MCF 10A (cell line): ENCODE measurements around the gene ICE2. TPM values are rescaled to one million over a fixed set of nuclear protein-coding genes. Genes with fewer than 3 reads are reported as not detected.

ENCODE experiments used
- BruUV-seq: library from RNA; stranded (reverse); fragments of 400-500 nt; replicated peaks from 2 replicates; lab custom pipeline; 2021; lab: Mats Ljungman, UMichigan
- CTCF ChIA-PET: fragments of 300-600 bp; sonication (Branson Sonifier 250); formaldehyde crosslinking; extraction: SDS; loops from one replicate; lab custom pipeline; 2021; ENCODE audit warnings: antibody characterized with exemption, inconsistent platforms; lab: Yijun Ruan, JAX
- POLR2A ChIA-PET: fragments of 300-600, 350-650 bp; sonication (Branson Sonifier 250); formaldehyde crosslinking; extraction: SDS; loops from one replicate; lab custom pipeline; 2020; ENCODE audit warnings: antibody characterized with exemption, inconsistent platforms; lab: Yijun Ruan, JAX
- DNase-seq: peaks from one replicate; pipeline ENCODE4 v3.0.0-alpha.2; 2018; ENCODE audit not compliant: unreplicated experiment
- H3K27ac Mint-ChIP-seq: one replicate; pipeline ENCODE4 v1.8.0; 2022; ENCODE audit warnings: mild to moderate bottlenecking, low read depth, mixed read lengths; ENCODE audit not compliant: unreplicated experiment
- H3K27me3 Mint-ChIP-seq: one replicate; pipeline ENCODE4 v1.8.0; 2022; ENCODE audit warnings: mixed read lengths; ENCODE audit not compliant: insufficient read depth, unreplicated experiment
- H3K36me3 Mint-ChIP-seq: one replicate; pipeline ENCODE4 v1.8.0; 2022; ENCODE audit warnings: mild to moderate bottlenecking, moderate library complexity, mixed read lengths; ENCODE audit not compliant: insufficient read depth, unreplicated experiment
- H3K4me1 Mint-ChIP-seq: one replicate; pipeline ENCODE4 v1.8.0; 2022; ENCODE audit warnings: mixed read lengths; ENCODE audit not compliant: insufficient read depth, unreplicated experiment
- H3K4me3 Mint-ChIP-seq: one replicate; pipeline ENCODE4 v1.8.0; 2022; ENCODE audit warnings: mild to moderate bottlenecking, moderate library complexity, mixed read lengths; ENCODE audit not compliant: unreplicated experiment
- H3K9me3 Mint-ChIP-seq: one replicate; pipeline ENCODE4 v1.8.0; 2022; ENCODE audit warnings: mixed read lengths; ENCODE audit not compliant: unreplicated experiment
- CTCF ChIP-seq: fragments of 200-600 bp; IDR thresholded peaks from one replicate; pipeline ENCODE4 v1.8.0; 2022; ENCODE audit warnings: antibody characterized with exemption, mild to moderate bottlenecking; ENCODE audit not compliant: unreplicated experiment
- intact Hi-C: fragments of 100-400 bp; cut with micrococcal nuclease; formaldehyde crosslinking; loops from 2 replicates; pipeline ENCODE4 v1.14.1; 2022
- total RNA-seq: library from RNA; stranded (reverse); gene quantifications from 2 replicates; pipeline ENCODE4 v1.2.3, GENCODE V29; 2022

Gene ICE2
- total RNA-seq, 1 experiment from 2014 or later, result 57.9 TPM

- BruUV-seq, result TSS peak; percentile 36
- intact Hi-C loops, result loop anchor here (2.0 kb wide), 1 partner anchor 21 kb away; no protein-coding TSS in a partner anchor
- peak overlapping the region; percentile 60 for H3K4me3 Mint-ChIP-seq
- no peak for TF ChIP-seq CTCF
- peaks cover 73% of the 10 kb centered on the region for H3K36me3 Mint-ChIP-seq
- peak overlapping the region; percentile 92 for H3K27ac Mint-ChIP-seq
- POLR2A ChIA-PET, result interaction anchor here (0.5 to 9.5 kb wide), 20 partner anchors 8 to 1206 kb away, joined by 3 to 461 read pairs (median 5); partner anchors contain the start of genes ANXA2 and ICE2
- peaks cover 62% of the 10 kb centered on the region for H3K4me1 Mint-ChIP-seq
- peak; percentile 99 for DNase-seq
- no peaks in the 10 kb centered on the region for H3K9me3 Mint-ChIP-seq
- no peaks in the 10 kb centered on the region for H3K27me3 Mint-ChIP-seq
- CTCF ChIA-PET, result interaction anchor here (0.5 to 1.8 kb wide), 7 partner anchors 12 to 856 kb away, joined by 3 to 6 read pairs (median 3); no protein-coding TSS in a partner anchor
Observed at GRCh38 chr15:60371175-60372051, 107.5 kb downstream of the ICE2 start.

- TF ChIP-seq CTCF, result no peak
- H3K36me3 Mint-ChIP-seq, result peaks cover 72% of the 10 kb centered on the region
- ChIA-PET CTCF (interaction anchor here (1.0 to 1.8 kb wide), 4 partner anchors 11 to 454 kb away, joined by 3 to 6 read pairs (median 4); no protein-coding TSS in a partner anchor), POLR2A (interaction anchor here (0.7 to 9.5 kb wide), 17 partner anchors 8 to 1206 kb away, joined by 3 to 461 read pairs (median 11); partner anchors contain the start of genes ANXA2 and ICE2)
- H3K9me3 Mint-ChIP-seq, result no peaks in the 10 kb centered on the region
- intact Hi-C loops, result loop anchor here (2.0 kb wide), 1 partner anchor 22 kb away; no protein-coding TSS in a partner anchor
- peak overlapping the region; percentile 92 for H3K27ac Mint-ChIP-seq
- no TSS peak for BruUV-seq
- DNase-seq, result no peak
- H3K4me1 Mint-ChIP-seq, result peaks cover 56% of the 10 kb centered on the region
- H3K4me3 Mint-ChIP-seq, result peak overlapping the region; percentile 60
- H3K27me3 Mint-ChIP-seq, result no peaks in the 10 kb centered on the region
Observed at GRCh38 chr15:60370869-60371136, 108.1 kb downstream of the ICE2 start.

DNA sequence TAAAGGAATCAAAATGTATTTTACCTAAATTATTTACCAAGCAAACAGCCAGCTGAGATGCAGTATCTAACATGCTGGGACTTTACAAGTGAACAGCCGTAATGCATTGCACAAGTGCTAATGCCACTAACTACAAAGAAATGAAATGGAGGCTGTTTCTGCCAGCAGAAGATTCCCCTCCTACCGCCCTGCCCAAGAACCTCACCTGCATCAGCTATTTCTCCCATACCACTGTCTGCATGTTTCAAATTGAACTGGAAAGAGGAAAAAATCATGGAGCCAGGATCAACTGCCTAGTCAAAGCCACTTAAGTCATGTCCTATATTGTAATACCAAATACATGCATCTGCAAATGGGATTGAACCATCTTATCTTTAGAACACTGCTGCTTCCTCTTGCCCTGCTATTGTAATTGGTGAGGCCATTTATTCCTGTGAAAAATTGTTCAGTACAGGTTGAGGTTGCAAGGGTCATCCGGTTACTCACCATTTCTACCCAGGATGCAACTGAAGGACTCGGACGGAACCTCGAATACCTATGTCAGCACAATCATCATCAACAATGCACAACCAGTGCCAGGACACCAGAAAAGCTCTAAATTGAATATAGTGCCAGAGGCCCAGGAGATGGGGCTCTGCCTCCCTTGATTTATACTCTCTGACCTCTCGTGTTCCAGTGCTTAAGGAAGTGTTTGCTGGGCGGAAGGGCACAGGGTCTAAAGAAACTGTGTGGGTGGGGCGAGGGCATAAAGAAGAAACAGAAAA lies 108.7 kb downstream of the ICE2 start:
- Mint-ChIP-seq H3K4me3 (peak overlapping the region; percentile 60), H3K4me1 (peaks cover 51% of the 10 kb centered on the region)

More for the DNA sequence above, 108.7 kb downstream of the ICE2 start:
- ChIA-PET POLR2A (interaction anchor here (0.6 to 9.5 kb wide), 14 partner anchors 8 to 680 kb away, joined by 3 to 461 read pairs (median 12); partner anchors contain the start of genes ANXA2 and ICE2), CTCF (interaction anchor here (1.0 to 1.6 kb wide), 4 partner anchors 9 to 453 kb away, joined by 3 to 7 read pairs (median 4); no protein-coding TSS in a partner anchor)
- no peaks in the 10 kb centered on the region for H3K9me3 Mint-ChIP-seq
- peaks cover 70% of the 10 kb centered on the region for H3K36me3 Mint-ChIP-seq
- DNase-seq, result peak; percentile 86
- intact Hi-C loops, result loop anchor here (2.0 kb wide), 1 partner anchor 23 kb away; no protein-coding TSS in a partner anchor
- TSS peak; percentile 0 for BruUV-seq
- H3K27ac Mint-ChIP-seq, result peak overlapping the region; percentile 92
- TF ChIP-seq CTCF, result no peak
- H3K27me3 Mint-ChIP-seq, result no peaks in the 10 kb centered on the region
